ENCODE results near the gene MAST1. TPM values are rescaled to one million over a fixed set of nuclear protein-coding genes. Genes with fewer than 3 reads are reported as not detected.

Gene MAST1
- total and polyA plus RNA-seq, 2 donors from 2014 or later: 0.35 to 0.39 TPM

GRCh38 chr19:12868540-12869112, 30.3 kb downstream of the MAST1 start:
- no peak for FAIRE-seq
- DNase-seq: no peak
- Histone ChIP-seq H3K9ac (ENCODE audit: low read length in 3 of 3) (no peak overlapping the region), H3K4me1 (ENCODE audit: control insufficient read depth in 2 of 3, insufficient read depth in 2 of 3, low read depth in 1 of 3, low read length in 3 of 3) (peaks cover 0 to 4% (median 0%) of the 10 kb centered on the region in 3 donors), H3K9me3 (ENCODE audit: control insufficient read depth in 2 of 3, insufficient read depth in 1 of 3, low read length in 3 of 3) (no peaks in the 10 kb centered on the region), H3K4me3 (ENCODE audit: low read length in 3 of 3) (no peak overlapping the region), H3K27ac (ENCODE audit: low read depth in 2 of 2, low read length in 2 of 2) (no peak overlapping the region), H3K36me3 (ENCODE audit: control insufficient read depth in 2 of 3, insufficient read depth in 3 of 3, low read length in 3 of 3) (no peaks in the 10 kb centered on the region), H3K27me3 (ENCODE audit: control insufficient read depth, insufficient read depth, low read length) (no peaks in the 10 kb centered on the region)
- TF ChIP-seq CTCF (IDR thresholded peaks at IDR 0.05; ENCODE audit: borderline replicate concordance, extremely low read depth, insufficient read depth): no peak
- intact Hi-C loops (cut with DNase I): no loop called here

GRCh38 chr19:12871681-12872080, 33.4 kb downstream of the MAST1 start:
- Histone ChIP-seq H3K4me3 (ENCODE audit: low read length in 3 of 3) (no peak overlapping the region), H3K27me3 (ENCODE audit: control insufficient read depth, insufficient read depth, low read length) (no peaks in the 10 kb centered on the region), H3K9ac (ENCODE audit: low read length in 3 of 3) (no peak overlapping the region), H3K4me1 (ENCODE audit: control insufficient read depth in 2 of 3, insufficient read depth in 2 of 3, low read depth in 1 of 3, low read length in 3 of 3) (peaks cover 0 to 4% (median 0%) of the 10 kb centered on the region in 3 donors), H3K27ac (ENCODE audit: low read depth in 2 of 2, low read length in 2 of 2) (no peak overlapping the region), H3K36me3 (ENCODE audit: control insufficient read depth in 2 of 3, insufficient read depth in 3 of 3, low read length in 3 of 3) (no peaks in the 10 kb centered on the region), H3K9me3 (ENCODE audit: control insufficient read depth in 2 of 3, insufficient read depth in 1 of 3, low read length in 3 of 3) (no peaks in the 10 kb centered on the region)
- TF ChIP-seq CTCF (IDR thresholded peaks at IDR 0.05; ENCODE audit: borderline replicate concordance, extremely low read depth, insufficient read depth): no peak
- no peak for DNase-seq
- intact Hi-C loops (cut with DNase I): no loop called here
- FAIRE-seq: no peak

- DNase-seq (no peak), FAIRE-seq (no peak)
- Histone ChIP-seq H3K36me3 (ENCODE audit: control insufficient read depth in 2 of 3, insufficient read depth in 3 of 3, low read length in 3 of 3) (no peaks in the 10 kb centered on the region), H3K27me3 (ENCODE audit: control insufficient read depth, insufficient read depth, low read length) (no peaks in the 10 kb centered on the region), H3K9ac (ENCODE audit: low read length in 3 of 3) (no peak overlapping the region), H3K27ac (ENCODE audit: low read depth in 2 of 2, low read length in 2 of 2) (no peak overlapping the region), H3K4me3 (ENCODE audit: low read length in 3 of 3) (no peak overlapping the region), H3K4me1 (ENCODE audit: control insufficient read depth in 2 of 3, insufficient read depth in 2 of 3, low read depth in 1 of 3, low read length in 3 of 3) (peaks cover 0 to 3% (median 0%) of the 10 kb centered on the region in 3 donors), H3K9me3 (ENCODE audit: control insufficient read depth in 2 of 3, insufficient read depth in 1 of 3, low read length in 3 of 3) (no peaks in the 10 kb centered on the region)
- intact Hi-C loops (cut with DNase I): no loop called here
- TF ChIP-seq CTCF (IDR thresholded peaks at IDR 0.05; ENCODE audit: borderline replicate concordance, extremely low read depth, insufficient read depth): no peak
Observed at GRCh38 chr19:12872255-12872654, 33.9 kb downstream of the MAST1 start.
